Epithelial cell of proximal tubule (primary cell): ENCODE data around the gene FREM3. TPM values are rescaled to one million over a fixed set of nuclear protein-coding genes. Genes with fewer than 3 reads are reported as not detected.

Experiments used
- DNase-seq: peaks from one replicate; pipeline ENCODE4 v3.0.0-alpha.2; 2011; ENCODE audit warnings: low read depth
- H3K4me3 ChIP-seq: 2 replicates; pipeline ENCODE4 v1.5.1; 2011; ENCODE audit warnings: low read depth, mild to moderate bottlenecking, low read length
- total RNA-seq: library from RNA; depleted of rRNA; stranded (reverse); fragments of >200 nt; gene quantifications from 2 replicates; pipeline ENCODE4 v1.2.3, GENCODE V29; 2015
- TF ChIP-seq, protein P1 (sequence below): conservative IDR thresholded peaks from 2 replicates; pipeline ENCODE4 v1.5.1; 2012; ENCODE audit warnings: low read depth, mild to moderate bottlenecking, low read length

The FREM3 gene
- total RNA-seq, 1 donor from 2014 or later, result not detected

DNA sequence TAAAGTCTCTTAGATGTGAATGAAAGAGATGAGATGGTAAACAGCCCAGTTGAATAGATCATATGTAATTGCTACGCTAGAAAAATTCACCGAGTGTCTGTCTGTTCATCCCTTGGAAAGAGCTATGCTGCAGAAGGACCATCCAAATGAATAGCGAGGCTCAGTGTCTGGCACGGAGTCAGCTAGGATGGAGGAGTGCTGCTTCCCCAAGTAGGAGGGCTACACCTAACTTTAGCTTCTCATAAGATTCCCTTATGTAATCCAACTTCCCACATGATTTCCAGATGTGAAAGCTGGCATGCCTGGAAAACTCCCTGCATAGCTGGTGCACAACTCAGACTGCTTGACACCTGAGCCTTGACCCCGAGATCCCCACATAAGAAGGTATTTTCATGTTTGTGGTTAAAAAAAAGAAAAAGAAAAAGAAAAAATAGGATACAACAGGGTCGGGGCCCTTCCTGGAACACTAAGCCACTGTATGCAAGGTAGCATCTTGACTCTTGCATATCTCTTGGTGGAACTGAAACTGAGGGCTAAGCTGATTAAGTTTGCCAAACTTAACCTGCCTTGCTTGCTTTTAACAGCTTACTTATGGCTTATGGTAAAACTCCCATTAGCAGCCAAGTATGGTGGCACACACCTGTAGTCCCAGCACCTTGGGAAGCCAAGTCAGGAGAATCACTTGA lies 82.3 kb downstream of the FREM3 start:
- TF ChIP-seq, protein P1, sequence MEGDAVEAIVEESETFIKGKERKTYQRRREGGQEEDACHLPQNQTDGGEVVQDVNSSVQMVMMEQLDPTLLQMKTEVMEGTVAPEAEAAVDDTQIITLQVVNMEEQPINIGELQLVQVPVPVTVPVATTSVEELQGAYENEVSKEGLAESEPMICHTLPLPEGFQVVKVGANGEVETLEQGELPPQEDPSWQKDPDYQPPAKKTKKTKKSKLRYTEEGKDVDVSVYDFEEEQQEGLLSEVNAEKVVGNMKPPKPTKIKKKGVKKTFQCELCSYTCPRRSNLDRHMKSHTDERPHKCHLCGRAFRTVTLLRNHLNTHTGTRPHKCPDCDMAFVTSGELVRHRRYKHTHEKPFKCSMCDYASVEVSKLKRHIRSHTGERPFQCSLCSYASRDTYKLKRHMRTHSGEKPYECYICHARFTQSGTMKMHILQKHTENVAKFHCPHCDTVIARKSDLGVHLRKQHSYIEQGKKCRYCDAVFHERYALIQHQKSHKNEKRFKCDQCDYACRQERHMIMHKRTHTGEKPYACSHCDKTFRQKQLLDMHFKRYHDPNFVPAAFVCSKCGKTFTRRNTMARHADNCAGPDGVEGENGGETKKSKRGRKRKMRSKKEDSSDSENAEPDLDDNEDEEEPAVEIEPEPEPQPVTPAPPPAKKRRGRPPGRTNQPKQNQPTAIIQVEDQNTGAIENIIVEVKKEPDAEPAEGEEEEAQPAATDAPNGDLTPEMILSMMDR, result no peak
- no peak for DNase-seq
- H3K4me3 ChIP-seq, result no peak overlapping the region

DNA sequence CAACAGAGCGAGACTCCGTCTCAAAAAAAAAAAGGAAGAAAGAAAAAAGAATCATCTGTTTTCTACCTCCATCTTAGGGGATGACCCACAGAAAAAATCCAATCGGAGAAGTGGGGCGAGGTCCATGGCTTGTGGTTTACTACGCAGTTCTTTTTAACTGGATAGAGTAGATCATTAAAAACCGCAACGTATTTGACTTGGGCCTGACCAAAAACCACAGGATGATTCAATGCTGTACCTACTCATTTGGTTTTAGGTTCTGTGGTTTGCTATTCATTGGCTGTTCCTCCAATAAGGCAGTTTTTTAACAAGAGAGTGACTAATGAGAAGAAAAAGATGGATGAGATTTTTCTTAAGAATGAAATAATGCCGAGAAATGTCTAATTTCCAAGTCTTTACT lies 83.7 kb downstream of the FREM3 start:
- DNase-seq, result no peak
- no peak overlapping the region for H3K4me3 ChIP-seq
- TF ChIP-seq, protein P1, result no peak

DNA sequence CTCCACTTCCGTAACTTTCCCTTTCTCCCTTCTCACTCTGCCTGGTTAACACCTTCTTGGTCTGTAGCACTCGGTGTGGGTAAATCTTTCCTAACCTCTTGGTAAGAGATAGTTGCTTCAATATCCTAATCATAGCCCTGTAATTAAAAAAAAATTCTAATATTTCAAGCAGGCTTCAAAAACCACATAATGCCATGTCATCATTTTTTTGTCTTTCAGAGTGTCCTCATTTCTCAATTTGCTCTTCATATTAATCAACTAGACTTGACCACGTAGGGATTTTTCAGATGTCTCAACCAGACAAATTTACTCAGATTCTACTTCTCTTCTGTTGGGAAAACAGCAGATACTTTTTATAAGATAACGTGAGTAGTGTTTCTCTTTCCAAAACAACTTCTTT lies 91.0 kb downstream of the FREM3 start:
- TF ChIP-seq, protein P1, result no peak

DNA sequence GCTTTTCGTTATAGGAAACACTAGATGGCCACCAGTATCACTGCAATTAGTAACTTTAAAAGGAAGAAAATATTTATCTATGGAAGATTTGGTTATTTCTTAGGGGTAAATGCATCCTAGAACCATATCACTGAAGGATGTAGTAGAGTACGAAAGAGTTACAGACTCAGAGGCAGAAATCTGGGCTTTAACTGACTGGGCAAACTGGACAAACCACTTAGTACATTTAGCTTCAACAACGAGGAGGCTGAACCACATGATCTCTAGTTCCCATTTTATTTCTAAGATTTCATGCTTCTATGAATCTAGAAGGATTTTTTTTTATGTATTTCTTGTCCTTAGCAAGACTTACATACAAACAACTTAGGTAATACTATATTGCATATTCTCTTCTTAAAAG lies 94.0 kb downstream of the FREM3 start:
- H3K4me3 ChIP-seq, result no peak overlapping the region
- DNase-seq, result no peak
- TF ChIP-seq, protein P1, result no peak

More for the DNA sequence above, 91.0 kb downstream of the FREM3 start:
- no peak overlapping the region for H3K4me3 ChIP-seq
- no peak for DNase-seq

DNA sequence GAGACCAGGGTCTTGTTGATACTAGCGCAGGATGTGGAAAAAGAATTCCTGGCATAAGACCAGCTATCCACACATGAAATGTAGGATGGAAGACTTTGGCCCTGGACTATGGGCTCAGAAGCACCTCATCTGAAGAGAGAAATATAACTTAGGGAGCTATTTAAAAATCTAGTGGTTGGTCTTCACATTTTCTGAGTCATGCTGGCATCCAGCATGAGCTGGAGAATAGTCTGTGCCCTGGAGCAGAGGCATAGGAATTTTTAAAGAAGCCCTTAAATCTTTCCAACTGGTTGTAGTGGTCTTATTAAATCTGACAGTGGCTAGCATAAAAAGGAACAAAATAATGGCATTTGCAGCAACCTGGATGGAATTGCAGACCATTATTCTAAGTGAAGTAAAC lies 100.6 kb downstream of the FREM3 start:
- no peak for DNase-seq
- TF ChIP-seq, protein P1, result no peak
- no peak overlapping the region for H3K4me3 ChIP-seq

DNA sequence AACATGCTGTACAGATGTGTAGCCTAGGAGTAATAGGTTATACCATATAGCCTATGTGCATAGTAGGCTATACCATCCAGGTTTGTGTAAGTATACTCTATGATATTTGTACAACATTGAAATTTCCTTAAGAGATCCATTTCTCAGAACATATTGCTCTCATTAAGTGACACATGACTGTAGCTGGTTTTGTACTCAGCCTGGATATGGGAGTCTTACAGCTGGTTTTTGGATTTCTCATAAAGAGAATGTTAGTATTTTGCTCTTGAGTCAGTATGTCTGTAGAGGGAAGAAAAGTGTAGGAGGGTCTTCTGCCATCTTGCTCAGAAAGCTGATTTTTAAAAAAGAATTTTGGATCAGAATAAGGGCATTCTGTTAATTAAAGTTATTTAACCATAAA lies 101.7 kb downstream of the FREM3 start:
- no peak overlapping the region for H3K4me3 ChIP-seq
- no peak for DNase-seq

More for the DNA sequence above, 101.7 kb downstream of the FREM3 start:
- TF ChIP-seq, protein P1, result no peak
